SJCRH30 (cell line): ENCODE results near the gene RFX8. TPM values are rescaled to one million over a fixed set of nuclear protein-coding genes. Genes with fewer than 3 reads are reported as not detected.

Experiments used
- DNase-seq, 2 experiments: peaks; one replicate each; pipeline ENCODE4 v3.0.0-alpha.2; 2015 to 2020
- H3K27ac ChIP-seq: fragments of 250-450 bp; sonication (Bioruptor Pico); 2 replicates; pipeline ENCODE4 v1.5.1; 2020; ENCODE audit warnings: mild to moderate bottlenecking, moderate library complexity
- H3K27me3 ChIP-seq: fragments of 250-450 bp; sonication (Bioruptor Pico); 2 replicates; pipeline ENCODE4 v1.5.1; 2020; ENCODE audit warnings: mild to moderate bottlenecking, moderate library complexity
- H3K36me3 ChIP-seq: fragments of 250-450 bp; sonication (Bioruptor Pico); 2 replicates; pipeline ENCODE4 v1.5.1; 2020; ENCODE audit warnings: mild to moderate bottlenecking, moderate library complexity
- H3K4me1 ChIP-seq: fragments of 250-450 bp; sonication (Bioruptor Pico); 2 replicates; pipeline ENCODE4 v1.5.1; 2020; ENCODE audit warnings: mild to moderate bottlenecking, moderate library complexity
- H3K4me3 ChIP-seq: fragments of 250-450 bp; sonication (Bioruptor Pico); 2 replicates; pipeline ENCODE4 v1.5.1; 2020; ENCODE audit warnings: mild to moderate bottlenecking, moderate library complexity
- H3K9me3 ChIP-seq: fragments of 250-450 bp; sonication (Bioruptor Pico); replicated peaks from 2 replicates; pipeline ENCODE4 v1.5.1; 2020; ENCODE audit warnings: mild to moderate bottlenecking, moderate library complexity
- total RNA-seq: library from RNA; depleted of rRNA; stranded (reverse); fragments of >200 nt; shearing (Covaris generic); gene quantifications from 2 replicates; pipeline ENCODE4 v1.2.3, GENCODE V29; 2014

Gene RFX8
- total RNA-seq, 1 experiment from 2014 or later: 0.06 TPM

GRCh38 chr2:101420623-101421022, 54.3 kb downstream of the RFX8 start:
- H3K9me3 ChIP-seq: no peaks in the 10 kb centered on the region; the same call in 1 of the 2 replicates
- no peak overlapping the region for H3K27ac ChIP-seq
- DNase-seq: no peak
- no peak overlapping the region for H3K4me3 ChIP-seq
- H3K36me3 ChIP-seq: no peaks in the 10 kb centered on the region
- H3K27me3 ChIP-seq: no peaks in the 10 kb centered on the region
- H3K4me1 ChIP-seq: no peaks in the 10 kb centered on the region

DNA sequence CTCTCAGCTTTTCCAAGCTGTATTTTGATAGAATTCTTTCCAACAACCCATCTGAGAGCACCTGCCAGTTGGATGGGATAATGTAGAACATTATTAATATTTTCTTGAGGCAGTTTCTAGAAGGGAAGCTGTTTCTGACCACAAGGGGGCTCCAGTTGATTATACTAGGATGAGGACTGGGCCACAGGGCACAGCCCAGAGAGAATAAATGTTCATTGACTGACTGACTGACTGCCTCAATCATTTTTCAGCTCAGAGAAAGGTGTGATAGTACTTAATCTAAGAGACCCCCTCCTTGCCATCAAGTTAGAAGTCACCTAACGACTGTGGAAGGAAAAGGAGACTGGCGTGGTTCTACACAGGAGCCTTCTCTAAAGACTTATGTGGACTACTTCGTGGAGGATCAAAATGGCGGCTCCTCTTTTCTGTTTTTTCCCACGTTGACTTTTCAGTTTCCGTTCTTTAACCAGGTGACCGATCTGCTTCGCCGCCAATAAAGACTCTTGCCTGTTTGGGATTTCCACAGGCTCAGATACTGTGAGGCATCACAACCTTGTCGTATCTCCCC, 55.7 kb downstream of the RFX8 start:
- Histone ChIP-seq H3K27me3 (no peaks in the 10 kb centered on the region), H3K9me3 (no peaks in the 10 kb centered on the region; the same call in 1 of the 2 replicates), H3K27ac (no peak overlapping the region), H3K4me3 (no peak overlapping the region), H3K36me3 (no peaks in the 10 kb centered on the region), H3K4me1 (no peaks in the 10 kb centered on the region)
- DNase-seq: peak; percentile 63 to 83

DNA sequence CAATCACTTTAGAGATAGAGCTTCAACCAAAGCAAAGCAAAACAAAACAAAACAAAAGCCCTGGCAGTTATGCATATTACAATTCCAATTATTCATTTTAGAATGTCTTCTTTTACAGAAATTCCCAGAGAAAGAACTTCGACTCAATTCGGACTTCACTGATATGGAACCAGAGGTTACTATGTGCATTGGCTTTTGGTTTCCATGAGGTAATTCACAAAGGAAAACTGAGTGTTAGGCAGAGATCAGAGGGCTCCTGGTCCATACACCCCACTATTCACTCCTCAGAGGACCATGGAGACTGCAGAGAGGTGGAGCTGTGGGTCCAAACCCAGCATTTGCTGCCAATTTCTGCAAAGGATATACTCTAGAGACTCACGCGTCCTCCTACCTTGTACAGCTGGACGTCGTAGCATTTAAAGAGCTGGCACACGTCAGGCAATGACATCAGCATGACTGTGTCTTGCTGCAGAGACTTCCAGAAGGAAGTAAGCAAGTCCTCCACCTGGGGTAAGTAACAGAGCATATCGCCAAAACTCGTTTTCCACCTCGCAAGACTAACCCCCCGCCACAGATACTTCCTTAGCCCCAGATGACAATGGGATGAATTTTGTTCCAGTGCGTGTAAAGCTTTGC, 56.3 kb downstream of the RFX8 start:
- no peak overlapping the region for H3K27ac ChIP-seq
- H3K36me3 ChIP-seq: no peaks in the 10 kb centered on the region
- H3K4me1 ChIP-seq: no peaks in the 10 kb centered on the region
- H3K9me3 ChIP-seq: no peaks in the 10 kb centered on the region; the same call in 1 of the 2 replicates
- H3K4me3 ChIP-seq: no peak overlapping the region
- no peak for DNase-seq
- H3K27me3 ChIP-seq: no peaks in the 10 kb centered on the region

- no peaks in the 10 kb centered on the region for H3K27me3 ChIP-seq
- DNase-seq: peak in 1 of 2 experiments; percentile 34
- no peaks in the 10 kb centered on the region for H3K4me1 ChIP-seq
- no peaks in the 10 kb centered on the region for H3K9me3 ChIP-seq
- no peak overlapping the region for H3K27ac ChIP-seq
- no peak overlapping the region for H3K4me3 ChIP-seq
- no peaks in the 10 kb centered on the region for H3K36me3 ChIP-seq
Observed at GRCh38 chr2:101416609-101417008, 58.3 kb downstream of the RFX8 start.

GRCh38 chr2:101415884-101416283, 59.0 kb downstream of the RFX8 start:
- Histone ChIP-seq H3K27ac (no peak overlapping the region), H3K9me3 (no peaks in the 10 kb centered on the region), H3K36me3 (no peaks in the 10 kb centered on the region), H3K27me3 (no peaks in the 10 kb centered on the region), H3K4me1 (no peaks in the 10 kb centered on the region), H3K4me3 (no peak overlapping the region)
- no peak for DNase-seq

- no peak for DNase-seq
- Histone ChIP-seq H3K9me3 (no peaks in the 10 kb centered on the region), H3K36me3 (no peaks in the 10 kb centered on the region), H3K4me1 (no peaks in the 10 kb centered on the region), H3K27me3 (no peaks in the 10 kb centered on the region), H3K4me3 (no peak overlapping the region), H3K27ac (no peak overlapping the region)
Observed at GRCh38 chr2:101415220-101415619, 59.7 kb downstream of the RFX8 start.

- Histone ChIP-seq H3K36me3 (no peaks in the 10 kb centered on the region), H3K27ac (no peak overlapping the region), H3K4me3 (no peak overlapping the region), H3K4me1 (peaks cover under 1% of the 10 kb centered on the region; the same call in 1 of the 2 replicates), H3K27me3 (no peaks in the 10 kb centered on the region), H3K9me3 (no peaks in the 10 kb centered on the region)
- DNase-seq: no peak
Observed at GRCh38 chr2:101412092-101412694, 62.7 kb downstream of the RFX8 start.

DNA sequence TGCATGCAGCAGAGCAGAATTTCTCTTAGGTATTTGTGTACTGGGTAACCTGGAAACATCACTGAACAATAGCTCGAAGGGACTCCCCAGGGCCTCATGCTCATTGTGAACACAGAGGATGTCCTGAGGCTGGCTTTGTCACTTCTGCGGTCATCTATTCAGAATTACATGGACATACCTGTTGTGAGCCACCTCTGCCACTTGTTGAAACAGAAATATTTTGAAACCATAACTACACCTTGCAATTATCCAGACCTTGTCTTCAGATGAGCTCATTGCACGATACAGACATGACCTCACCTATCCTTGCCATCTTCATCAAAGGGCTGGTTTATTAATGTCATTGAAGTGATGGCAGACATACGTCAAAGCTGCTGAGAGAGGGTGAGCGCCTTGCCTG, 64.2 kb downstream of the RFX8 start:
- DNase-seq: no peak
- no peak overlapping the region for H3K4me3 ChIP-seq

DNA sequence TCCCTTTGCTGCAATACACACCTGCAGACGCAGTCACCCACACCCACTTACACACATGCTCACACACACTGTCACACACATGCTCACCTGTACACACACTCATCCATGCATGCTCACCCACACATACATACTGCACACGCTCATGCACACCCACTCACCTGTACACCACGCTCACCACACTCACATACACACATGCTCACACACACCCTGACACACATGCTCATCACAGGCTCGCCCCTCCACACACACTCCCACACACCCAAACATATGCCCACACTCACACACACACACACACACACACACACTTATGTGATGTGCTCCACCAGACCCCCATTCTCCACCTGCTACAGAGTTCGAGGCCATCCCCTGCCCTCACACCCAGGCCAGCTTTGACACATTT, 64.8 kb downstream of the RFX8 start:
- no peaks in the 10 kb centered on the region for H3K27me3 ChIP-seq
- no peak overlapping the region for H3K4me3 ChIP-seq
- DNase-seq: no peak
- H3K9me3 ChIP-seq: no peaks in the 10 kb centered on the region
- H3K27ac ChIP-seq: no peak overlapping the region
- H3K4me1 ChIP-seq: peaks cover 3% of the 10 kb centered on the region; the same call in 1 of the 2 replicates
- H3K36me3 ChIP-seq: no peaks in the 10 kb centered on the region

More for the DNA sequence above, 64.2 kb downstream of the RFX8 start:
- H3K36me3 ChIP-seq: no peaks in the 10 kb centered on the region
- H3K27me3 ChIP-seq: no peaks in the 10 kb centered on the region
- no peak overlapping the region for H3K27ac ChIP-seq
- H3K9me3 ChIP-seq: no peaks in the 10 kb centered on the region
- H3K4me1 ChIP-seq: peaks cover 3% of the 10 kb centered on the region; the same call in 1 of the 2 replicates

GRCh38 chr2:101409699-101410098, 65.2 kb downstream of the RFX8 start:
- no peaks in the 10 kb centered on the region for H3K27me3 ChIP-seq
- no peak for DNase-seq
- no peaks in the 10 kb centered on the region for H3K9me3 ChIP-seq
- no peak overlapping the region for H3K4me3 ChIP-seq
- no peak overlapping the region for H3K27ac ChIP-seq
- H3K4me1 ChIP-seq: peaks cover 3% of the 10 kb centered on the region; the same call in 1 of the 2 replicates
- no peaks in the 10 kb centered on the region for H3K36me3 ChIP-seq

GRCh38 chr2:101408925-101409324, 66.0 kb downstream of the RFX8 start:
- Histone ChIP-seq H3K4me3 (no peak overlapping the region), H3K36me3 (no peaks in the 10 kb centered on the region), H3K27me3 (no peaks in the 10 kb centered on the region), H3K4me1 (peaks cover 3% of the 10 kb centered on the region; the same call in 1 of the 2 replicates), H3K27ac (no peak overlapping the region), H3K9me3 (no peaks in the 10 kb centered on the region)
- peak in 1 of 2 experiments; percentile 15 for DNase-seq

GRCh38 chr2:101405351-101405899, 69.5 kb downstream of the RFX8 start:
- Histone ChIP-seq H3K4me1 (peaks cover 3% of the 10 kb centered on the region; the same call in 1 of the 2 replicates), H3K27ac (no peak overlapping the region), H3K36me3 (no peaks in the 10 kb centered on the region), H3K4me3 (no peak overlapping the region), H3K27me3 (peaks cover 9% of the 10 kb centered on the region; the same call in 1 of the 2 replicates), H3K9me3 (no peaks in the 10 kb centered on the region)
- DNase-seq: no peak

GRCh38 chr2:101403745-101404144, 71.2 kb downstream of the RFX8 start:
- DNase-seq: no peak
- H3K36me3 ChIP-seq: no peaks in the 10 kb centered on the region
- peaks cover 9% of the 10 kb centered on the region; the same call in 1 of the 2 replicates for H3K27me3 ChIP-seq
- no peaks in the 10 kb centered on the region for H3K9me3 ChIP-seq
- H3K4me1 ChIP-seq: peaks cover 3% of the 10 kb centered on the region; the same call in 1 of the 2 replicates
- H3K27ac ChIP-seq: no peak overlapping the region
- no peak overlapping the region for H3K4me3 ChIP-seq

- H3K4me3 ChIP-seq: no peak overlapping the region
- H3K9me3 ChIP-seq: no peaks in the 10 kb centered on the region
- no peak for DNase-seq
- peaks cover 9% of the 10 kb centered on the region; the same call in 1 of the 2 replicates for H3K27me3 ChIP-seq
- H3K36me3 ChIP-seq: no peaks in the 10 kb centered on the region
- no peak overlapping the region for H3K27ac ChIP-seq
- H3K4me1 ChIP-seq: peaks cover 3% of the 10 kb centered on the region; the same call in 1 of the 2 replicates
Observed at GRCh38 chr2:101402630-101403029, 72.3 kb downstream of the RFX8 start.

DNA sequence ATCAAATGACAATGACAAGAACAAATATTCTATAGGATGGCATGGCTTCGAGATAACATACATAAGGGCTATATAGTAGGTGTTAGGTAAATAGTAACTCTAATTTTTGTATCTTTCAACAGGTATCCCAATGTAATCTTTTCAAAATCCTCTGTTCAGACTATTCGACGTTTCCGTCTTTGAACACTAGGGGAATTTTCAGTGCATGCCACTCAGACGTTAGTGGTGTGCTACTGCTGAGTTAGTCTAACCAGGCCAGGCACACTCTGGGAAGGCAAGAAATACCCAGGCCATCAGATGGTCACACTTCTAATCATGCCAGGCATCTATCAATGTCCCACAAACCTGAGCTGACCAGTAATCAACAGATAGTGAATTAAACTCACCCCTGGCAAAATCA, 73.0 kb downstream of the RFX8 start:
- Histone ChIP-seq H3K4me3 (no peak overlapping the region), H3K4me1 (no peaks in the 10 kb centered on the region), H3K27ac (no peak overlapping the region), H3K27me3 (peaks cover 9% of the 10 kb centered on the region; the same call in 1 of the 2 replicates), H3K9me3 (no peaks in the 10 kb centered on the region), H3K36me3 (no peaks in the 10 kb centered on the region)
- DNase-seq: no peak
